ENCODE results near the gene EXOC6B. TPM values are rescaled to one million over a fixed set of nuclear protein-coding genes. Genes with fewer than 3 reads are reported as not detected.

EXOC6B gene
- total RNA-seq, 1 donor from 2014 or later, result 104 TPM

DNA sequence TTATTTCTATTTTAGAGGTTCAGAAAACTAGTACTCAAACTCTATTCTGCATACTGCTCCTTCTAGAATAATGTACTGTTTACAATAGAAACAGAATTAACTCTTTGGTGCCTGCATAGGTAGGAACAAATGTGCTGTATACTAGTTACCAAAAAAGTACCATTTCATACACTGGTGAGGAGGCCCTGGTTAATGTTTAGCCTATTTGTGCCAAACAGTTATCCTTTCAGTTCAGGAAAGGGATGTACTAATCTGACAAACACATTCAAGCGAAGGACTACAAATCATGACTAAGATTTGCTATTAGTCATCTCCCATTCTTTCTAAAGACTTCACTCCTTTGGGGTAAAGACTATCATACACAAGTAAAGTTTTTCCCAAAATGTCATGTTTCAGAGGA is 47.4 kb downstream of the EXOC6B start:
- Mint-ChIP-seq H3K27me3 (ENCODE audit: low read depth) (no peaks in the 10 kb centered on the region), H3K4me1 (peaks cover 14% of the 10 kb centered on the region), H3K4me3 (no peak overlapping the region), H3K27ac (no peak overlapping the region), H3K9me3 (peaks cover 7% of the 10 kb centered on the region), H3K36me3 (peaks cover 17% of the 10 kb centered on the region)
- no peak for DNase-seq (ENCODE audit: low spot score in 2 of 2, unreplicated experiment in 2 of 2)
- TF ChIP-seq, protein P1, sequence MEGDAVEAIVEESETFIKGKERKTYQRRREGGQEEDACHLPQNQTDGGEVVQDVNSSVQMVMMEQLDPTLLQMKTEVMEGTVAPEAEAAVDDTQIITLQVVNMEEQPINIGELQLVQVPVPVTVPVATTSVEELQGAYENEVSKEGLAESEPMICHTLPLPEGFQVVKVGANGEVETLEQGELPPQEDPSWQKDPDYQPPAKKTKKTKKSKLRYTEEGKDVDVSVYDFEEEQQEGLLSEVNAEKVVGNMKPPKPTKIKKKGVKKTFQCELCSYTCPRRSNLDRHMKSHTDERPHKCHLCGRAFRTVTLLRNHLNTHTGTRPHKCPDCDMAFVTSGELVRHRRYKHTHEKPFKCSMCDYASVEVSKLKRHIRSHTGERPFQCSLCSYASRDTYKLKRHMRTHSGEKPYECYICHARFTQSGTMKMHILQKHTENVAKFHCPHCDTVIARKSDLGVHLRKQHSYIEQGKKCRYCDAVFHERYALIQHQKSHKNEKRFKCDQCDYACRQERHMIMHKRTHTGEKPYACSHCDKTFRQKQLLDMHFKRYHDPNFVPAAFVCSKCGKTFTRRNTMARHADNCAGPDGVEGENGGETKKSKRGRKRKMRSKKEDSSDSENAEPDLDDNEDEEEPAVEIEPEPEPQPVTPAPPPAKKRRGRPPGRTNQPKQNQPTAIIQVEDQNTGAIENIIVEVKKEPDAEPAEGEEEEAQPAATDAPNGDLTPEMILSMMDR (IDR thresholded peaks at IDR 0.05; ENCODE audit: unreplicated experiment), result no peak

GRCh38 chr2:72770879-72771461 is 54.9 kb downstream of the EXOC6B start:
- Mint-ChIP-seq H3K27ac (no peak overlapping the region), H3K4me3 (no peak overlapping the region)
- DNase-seq (ENCODE audit: low spot score in 2 of 2, unreplicated experiment in 2 of 2), result peak in 1 of 2 experiments; percentile 51

GRCh38 chr2:72765997-72766609 is 59.7 kb downstream of the EXOC6B start:
- Mint-ChIP-seq H3K27me3 (ENCODE audit: low read depth) (no peaks in the 10 kb centered on the region), H3K4me3 (no peak overlapping the region), H3K36me3 (peaks cover 31% of the 10 kb centered on the region), H3K4me1 (no peaks in the 10 kb centered on the region), H3K9me3 (peaks cover 29% of the 10 kb centered on the region), H3K27ac (no peak overlapping the region)
- TF ChIP-seq, protein P1 (IDR thresholded peaks at IDR 0.05; ENCODE audit: unreplicated experiment), result no peak
- DNase-seq (ENCODE audit: low spot score in 2 of 2, unreplicated experiment in 2 of 2), result no peak

More at GRCh38 chr2:72770879-72771461, 54.9 kb downstream of the EXOC6B start:
- peaks cover 5% of the 10 kb centered on the region for H3K9me3 Mint-ChIP-seq
- H3K27me3 Mint-ChIP-seq (ENCODE audit: low read depth), result no peaks in the 10 kb centered on the region
- TF ChIP-seq, protein P1 (IDR thresholded peaks at IDR 0.05; ENCODE audit: unreplicated experiment), result peak; percentile 81
- H3K36me3 Mint-ChIP-seq, result peaks cover 6% of the 10 kb centered on the region
- H3K4me1 Mint-ChIP-seq, result peaks cover 4% of the 10 kb centered on the region

DNA sequence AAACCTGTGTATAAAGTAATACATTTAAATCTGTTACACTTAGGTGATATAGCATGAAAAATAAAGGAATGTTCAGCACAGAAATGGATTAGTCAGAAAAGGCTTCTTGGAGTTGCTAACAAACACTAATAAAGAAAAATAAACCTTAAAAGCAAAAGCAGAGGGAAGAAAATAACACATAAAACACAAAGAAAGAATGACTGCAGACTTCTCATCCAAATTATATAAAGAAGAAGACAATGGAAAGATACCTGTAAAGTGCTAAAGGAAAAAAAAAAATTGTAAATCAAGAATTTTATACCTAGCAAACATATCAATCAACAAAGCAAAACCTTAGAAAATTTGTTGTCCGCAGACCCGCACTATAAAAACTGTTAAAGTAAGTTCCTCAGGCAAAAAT is 63.6 kb downstream of the EXOC6B start:
- no peak overlapping the region for H3K27ac Mint-ChIP-seq
- peaks cover 14% of the 10 kb centered on the region for H3K4me1 Mint-ChIP-seq
- peaks cover 57% of the 10 kb centered on the region for H3K36me3 Mint-ChIP-seq
- TF ChIP-seq, protein P1 (IDR thresholded peaks at IDR 0.05; ENCODE audit: unreplicated experiment), result no peak
- peaks cover 53% of the 10 kb centered on the region for H3K9me3 Mint-ChIP-seq
- DNase-seq (ENCODE audit: low spot score in 2 of 2, unreplicated experiment in 2 of 2), result no peak
- H3K27me3 Mint-ChIP-seq (ENCODE audit: low read depth), result no peaks in the 10 kb centered on the region
- H3K4me3 Mint-ChIP-seq, result no peak overlapping the region

DNA sequence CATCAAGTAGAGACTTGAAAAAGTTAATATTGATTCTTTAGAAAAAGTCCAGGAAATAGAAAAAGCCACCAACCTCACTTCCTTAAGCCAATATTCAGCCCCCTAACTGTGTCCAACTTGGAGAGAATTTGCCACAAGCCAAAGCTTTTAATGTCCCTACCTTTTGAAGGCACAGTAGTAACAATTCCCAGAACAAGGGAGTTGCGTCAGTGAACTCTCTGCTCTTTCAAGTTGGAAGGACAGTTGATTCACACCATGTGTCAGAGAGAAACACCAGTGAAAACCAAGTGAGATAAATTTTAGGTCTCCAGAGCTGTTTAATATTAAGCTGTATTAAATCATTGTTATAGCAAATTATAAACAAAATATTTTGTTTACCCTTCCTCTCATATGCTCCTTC is 66.1 kb downstream of the EXOC6B start:
- H3K27me3 Mint-ChIP-seq (ENCODE audit: low read depth), result no peaks in the 10 kb centered on the region
- DNase-seq (ENCODE audit: low spot score in 2 of 2, unreplicated experiment in 2 of 2), result no peak
- H3K9me3 Mint-ChIP-seq, result peaks cover 44% of the 10 kb centered on the region
- no peak overlapping the region for H3K27ac Mint-ChIP-seq
- peaks cover 44% of the 10 kb centered on the region for H3K36me3 Mint-ChIP-seq
- no peak overlapping the region for H3K4me3 Mint-ChIP-seq
- TF ChIP-seq, protein P1 (IDR thresholded peaks at IDR 0.05; ENCODE audit: unreplicated experiment), result no peak
- H3K4me1 Mint-ChIP-seq, result peaks cover 35% of the 10 kb centered on the region
